Right atrium auricular region (tissue), 2 donors: ENCODE measurements around the gene PCDHB16. TPM values are rescaled to one million over a fixed set of nuclear protein-coding genes. Genes with fewer than 3 reads are reported as not detected.

Source experiments
- total RNA-seq, 2 donors: library from RNA; depleted of rRNA; stranded (reverse); fragments of >200 nt; gene quantifications; one replicate each; pipeline ENCODE4 v1.1.0, GENCODE V29; 2016

The PCDHB16 gene
- total RNA-seq, 2 donors from 2014 or later, result 5.3 TPM

Other genes with a start within 250 kb of the PCDHB16 start
- gene PCDHAC2, start 215.9 kb upstream of the PCDHB16 start, total RNA-seq, result 1 to 10 TPM; 3.7 to 4.1 TPM
- not detected for gene PCDHB1, start 131.0 kb upstream of the PCDHB16 start, total RNA-seq
- 1 to 10 TPM; 1.8 to 2.2 TPM for gene PCDHB2, start 87.8 kb upstream of the PCDHB16 start, total RNA-seq
- gene PCDHB3, start 81.9 kb upstream of the PCDHB16 start, total RNA-seq, result under 1 TPM; 0.63 to 0.83 TPM
- 1 to 10 TPM; 1.6 to 2.6 TPM for gene PCDHB4, start 60.6 kb upstream of the PCDHB16 start, total RNA-seq
- 1 to 10 TPM; 3.8 to 4.3 TPM for gene PCDHB5, start 47.2 kb upstream of the PCDHB16 start, total RNA-seq
- gene PCDHB6, start 32.3 kb upstream of the PCDHB16 start, total RNA-seq, result under 1 TPM; 0.12 to 0.33 TPM
- gene PCDHB7, start 9.7 kb upstream of the PCDHB16 start, total RNA-seq, result 1 to 10 TPM; 1.0 to 1.4 TPM
- 1 to 10 TPM in 1 of 2 donors, under 1 TPM in 1; 0.90 to 1.7 TPM for gene PCDHB8, start 4.6 kb upstream of the PCDHB16 start, total RNA-seq
- gene PCDHB9, start 4.8 kb downstream of the PCDHB16 start, total RNA-seq, result 1 to 10 TPM; 1.7 to 2.5 TPM
- 1 to 10 TPM; 2.0 to 2.5 TPM for gene PCDHB10, start 10.0 kb downstream of the PCDHB16 start, total RNA-seq
- gene PCDHB11, start 17.2 kb downstream of the PCDHB16 start, total RNA-seq, result 1 to 10 TPM; 1.8 to 2.4 TPM
- gene PCDHB12, start 26.3 kb downstream of the PCDHB16 start, total RNA-seq, result 1 to 10 TPM; 1.8 to 2.3 TPM
- gene PCDHB13, start 31.5 kb downstream of the PCDHB16 start, total RNA-seq, result 1 to 10 TPM; 4.2 to 5.0 TPM
- gene PCDHB14, start 41.0 kb downstream of the PCDHB16 start, total RNA-seq, result 1 to 10 TPM; 4.3 to 5.1 TPM
- 1 to 10 TPM; 3.2 to 5.3 TPM for gene PCDHB15, start 63.0 kb downstream of the PCDHB16 start, total RNA-seq
- not detected for gene SLC25A2, start 121.7 kb downstream of the PCDHB16 start, total RNA-seq
- gene TAF7, start 138.4 kb downstream of the PCDHB16 start, total RNA-seq, result 10 to 100 TPM; 73.9 to 82.6 TPM
- 1 to 10 TPM; 1.4 to 2.0 TPM for gene PCDHGA1, start 148.1 kb downstream of the PCDHB16 start, total RNA-seq
- 1 to 10 TPM; 7.5 to 7.7 TPM for gene PCDHGA2, start 156.4 kb downstream of the PCDHB16 start, total RNA-seq
- gene PCDHGA3, start 161.4 kb downstream of the PCDHB16 start, total RNA-seq, result 1 to 10 TPM; 7.0 to 8.9 TPM
- 1 to 10 TPM; 2.4 to 3.3 TPM for gene PCDHGB1, start 167.7 kb downstream of the PCDHB16 start, total RNA-seq
- 1 to 10 TPM; 4.4 to 5.7 TPM for gene PCDHGA4, start 172.6 kb downstream of the PCDHB16 start, total RNA-seq
- 1 to 10 TPM; 5.2 to 6.7 TPM for gene PCDHGB2, start 177.6 kb downstream of the PCDHB16 start, total RNA-seq
- gene PCDHGA5, start 181.8 kb downstream of the PCDHB16 start, total RNA-seq, result 1 to 10 TPM; 4.0 to 5.0 TPM
- gene PCDHGB3, start 187.9 kb downstream of the PCDHB16 start, total RNA-seq, result 1 to 10 TPM; 5.4 to 7.2 TPM
- gene PCDHGA6, start 191.5 kb downstream of the PCDHB16 start, total RNA-seq, result 1 to 10 TPM; 4.7 to 5.3 TPM
- gene PCDHGA7, start 200.4 kb downstream of the PCDHB16 start, total RNA-seq, result 1 to 10 TPM; 4.9 to 6.1 TPM
- 1 to 10 TPM; 6.3 to 6.4 TPM for gene PCDHGB4, start 205.3 kb downstream of the PCDHB16 start, total RNA-seq
- 1 to 10 TPM; 5.0 to 5.7 TPM for gene PCDHGA8, start 210.2 kb downstream of the PCDHB16 start, total RNA-seq
- 1 to 10 TPM; 9.7 TPM for gene PCDHGB5, start 215.6 kb downstream of the PCDHB16 start, total RNA-seq
- 1 to 10 TPM; 3.7 to 5.2 TPM for gene PCDHGA9, start 220.4 kb downstream of the PCDHB16 start, total RNA-seq
- 1 to 10 TPM; 5.0 to 7.1 TPM for gene PCDHGB6, start 225.6 kb downstream of the PCDHB16 start, total RNA-seq
- 1 to 10 TPM; 3.1 to 4.8 TPM for gene PCDHGA10, start 230.6 kb downstream of the PCDHB16 start, total RNA-seq
- gene PCDHGB7, start 235.3 kb downstream of the PCDHB16 start, total RNA-seq, result 10 to 100 TPM in 1 of 2 donors, 1 to 10 TPM in 1; 6.0 to 10.5 TPM
- 1 to 10 TPM; 3.0 to 4.5 TPM for gene PCDHGA11, start 238.7 kb downstream of the PCDHB16 start, total RNA-seq
- gene PCDHGA12, start 248.1 kb downstream of the PCDHB16 start, total RNA-seq, result 1 to 10 TPM; 6.2 to 7.7 TPM